Hindlimb muscle (tissue), 1 donor: ENCODE measurements around the gene TULP3. TPM values are rescaled to one million over a fixed set of nuclear protein-coding genes. Genes with fewer than 3 reads are reported as not detected.

ENCODE experiments used
- DNase-seq: peaks from one replicate; pipeline ENCODE4 v3.0.0-alpha.2; 2013
- polyA plus RNA-seq: library from polyadenylated mRNA; unstranded; fragments of 120-200 nt; gene quantifications from one replicate; pipeline ENCODE4 v1.2.1, GENCODE V29; 2013; ENCODE audit not compliant: insufficient read length

Gene TULP3
- polyA plus RNA-seq, 1 donor: 24.8 TPM

DNA sequence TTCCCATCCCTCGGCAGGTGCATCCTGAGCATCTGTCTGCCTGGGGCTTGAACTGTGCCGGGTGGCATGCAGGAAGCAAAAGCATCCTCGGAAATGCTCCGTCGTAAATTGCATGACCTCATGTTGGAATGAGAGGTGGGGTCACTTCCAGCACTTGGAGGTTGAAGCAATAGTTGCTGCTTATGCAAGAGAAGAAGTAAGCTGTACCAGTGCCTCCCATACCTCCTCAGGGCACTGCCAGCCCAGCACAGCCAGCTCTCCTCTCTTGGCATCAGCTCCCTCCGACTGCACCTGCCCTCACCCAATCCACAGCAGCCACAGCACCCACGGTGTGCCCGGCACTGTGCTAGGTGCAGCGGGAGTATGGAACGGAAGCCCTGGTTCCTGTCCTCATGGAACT lies 80.1 kb downstream of the TULP3 start:
- no peak for DNase-seq

DNA sequence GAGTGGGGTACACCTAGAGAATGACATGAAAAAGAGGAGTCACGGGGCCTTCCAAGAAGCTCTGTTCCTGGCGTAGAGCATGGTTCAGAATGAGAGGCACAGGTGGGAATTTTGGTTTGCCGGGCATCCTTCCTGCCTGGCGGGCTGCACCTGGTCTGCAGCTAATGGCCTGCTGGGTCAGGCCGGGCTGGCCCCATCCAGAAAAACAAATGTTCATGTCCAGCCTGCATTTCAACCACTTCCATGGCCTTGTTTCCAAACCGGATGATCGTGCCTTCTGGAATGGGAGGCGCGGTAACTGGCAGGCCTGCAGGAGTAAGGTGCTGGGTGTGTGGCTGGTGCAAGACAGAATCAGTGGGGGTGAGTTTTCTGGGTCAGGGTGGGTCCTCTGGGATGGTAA lies 82.9 kb downstream of the TULP3 start:
- no peak for DNase-seq

GRCh38 chr12:2974560-2974971 lies 83.9 kb downstream of the TULP3 start:
- DNase-seq: no peak

GRCh38 chr12:2976581-2976996 lies 85.9 kb downstream of the TULP3 start:
- DNase-seq: no peak

DNA sequence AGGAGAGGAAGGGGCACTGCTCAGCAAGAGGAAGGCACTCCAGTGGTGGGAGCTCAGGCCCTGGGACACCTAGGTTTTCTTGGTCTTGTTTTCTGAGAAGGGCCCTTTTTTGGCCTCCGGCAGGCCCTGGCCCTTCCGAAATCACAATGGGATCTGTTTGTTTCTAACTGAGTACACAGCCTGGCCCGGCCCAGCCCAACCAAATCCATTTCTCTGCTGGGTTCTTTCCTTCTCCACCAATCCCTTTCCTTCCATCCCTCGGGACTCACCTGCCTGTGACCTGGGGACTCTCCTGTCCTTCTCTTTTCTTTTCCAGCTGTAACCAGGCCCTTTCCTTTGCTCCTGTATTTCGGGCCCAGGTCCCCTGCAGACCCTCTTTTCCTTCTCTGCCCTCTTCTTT lies 87.1 kb downstream of the TULP3 start:
- DNase-seq: no peak

DNA sequence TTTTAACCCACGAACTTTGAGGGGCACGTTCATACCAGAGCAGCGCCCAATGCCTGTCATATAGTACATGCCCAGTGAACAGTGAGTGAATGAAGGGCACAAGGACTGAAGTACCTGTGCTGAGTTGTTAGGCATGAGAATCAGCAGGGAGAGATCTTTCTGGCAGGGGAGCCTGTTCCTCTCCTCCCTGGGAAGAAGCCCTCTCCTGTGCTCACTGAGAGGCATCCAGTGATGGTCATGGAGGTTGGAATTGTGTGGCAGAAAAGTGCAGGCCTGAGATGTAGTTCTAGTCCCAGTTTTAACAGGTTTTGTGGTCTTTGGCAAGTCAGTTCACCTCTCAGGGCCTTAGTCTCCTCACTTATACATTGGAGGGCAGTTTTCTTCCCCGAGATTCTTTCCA lies 89.1 kb downstream of the TULP3 start:
- no peak for DNase-seq

DNA sequence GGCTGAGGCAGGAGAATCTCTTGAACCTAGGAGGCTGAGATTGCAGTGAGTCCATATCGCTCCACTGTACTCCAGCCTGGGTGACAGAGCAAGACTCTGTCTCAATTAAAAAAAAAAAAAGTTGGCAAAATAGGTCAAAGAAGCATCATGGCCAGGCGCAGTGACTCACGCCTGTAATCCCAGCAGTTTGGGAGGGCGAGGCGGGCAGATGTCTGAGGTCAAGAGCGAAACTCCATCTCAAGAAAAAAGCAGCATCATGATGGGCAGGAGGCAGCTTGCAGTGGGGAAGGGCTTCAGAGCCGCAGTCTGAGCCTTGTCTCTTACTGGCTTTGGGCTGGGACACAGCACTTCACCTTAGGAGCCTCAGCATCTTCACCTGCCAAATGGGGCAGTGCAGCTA lies 89.9 kb downstream of the TULP3 start:
- DNase-seq: no peak

GRCh38 chr12:2982361-2982760 lies 91.7 kb downstream of the TULP3 start:
- DNase-seq: no peak

DNA sequence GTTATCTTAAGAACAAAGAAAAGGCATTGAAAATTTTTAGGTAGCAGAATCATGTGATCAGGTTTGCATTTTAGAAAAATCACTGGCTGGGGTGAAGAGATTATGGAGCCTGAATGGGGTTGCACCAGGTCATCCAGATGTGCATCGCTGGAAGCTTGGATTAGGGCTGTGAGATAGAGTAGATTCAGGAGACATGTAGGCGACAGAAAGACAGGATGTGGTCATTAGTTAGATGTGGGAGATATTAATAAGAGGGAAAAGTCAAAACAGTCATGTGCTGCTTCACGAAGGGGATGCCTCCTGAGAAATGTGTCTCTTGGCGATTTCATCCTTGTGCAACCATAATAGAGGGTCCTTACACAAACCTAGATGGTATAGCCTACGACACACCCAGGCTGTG lies 93.6 kb downstream of the TULP3 start:
- no peak for DNase-seq

- DNase-seq: no peak
Observed at GRCh38 chr12:2984698-2985097, 94.0 kb downstream of the TULP3 start.

DNA sequence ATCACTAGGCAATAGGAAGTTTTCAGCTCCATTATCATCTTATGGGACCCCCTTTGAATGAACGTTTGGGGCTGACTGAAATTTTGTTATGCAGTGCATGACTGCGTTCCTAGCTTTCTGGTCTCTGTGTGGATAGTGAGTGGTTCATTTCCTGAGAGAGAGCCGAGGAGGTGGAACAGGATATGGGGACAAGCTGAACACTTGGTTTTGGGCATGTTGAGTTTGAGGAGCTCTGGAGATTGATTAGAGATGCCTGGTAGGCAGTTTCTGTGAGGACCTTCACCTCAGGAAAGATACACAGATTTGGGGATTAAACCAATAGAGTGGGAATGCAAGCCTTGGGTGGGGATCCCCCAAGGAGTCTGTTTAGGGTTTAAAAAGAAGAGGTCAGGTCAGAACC lies 96.2 kb downstream of the TULP3 start:
- no peak for DNase-seq

DNA sequence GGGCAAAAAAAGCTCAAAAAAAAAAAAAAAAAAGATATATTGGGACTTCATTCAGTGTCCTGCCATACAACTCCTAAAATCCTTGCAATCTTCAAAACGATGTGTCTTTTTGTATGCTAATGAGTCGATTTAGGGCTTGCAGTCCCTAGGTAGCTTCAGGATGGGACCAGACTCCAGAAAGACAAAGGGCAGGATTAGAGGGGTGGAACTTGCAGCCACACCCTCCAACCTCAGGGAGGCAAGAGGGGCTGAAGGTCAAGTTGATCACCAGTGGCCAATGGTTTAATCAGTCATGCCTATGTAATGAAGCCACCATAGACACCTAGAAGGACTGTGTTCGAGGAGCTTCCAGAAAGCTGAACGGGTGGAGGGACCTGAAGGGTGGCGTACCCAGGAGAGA lies 97.8 kb downstream of the TULP3 start:
- DNase-seq: no peak

Other genes with a start within 250 kb of the TULP3 start
- gene FKBP4, start 95.9 kb upstream of the TULP3 start, polyA plus RNA-seq: 43.4 TPM
- 38.9 TPM for gene ITFG2, start 78.2 kb upstream of the TULP3 start, polyA plus RNA-seq
- gene NRIP2, start 55.9 kb upstream of the TULP3 start, polyA plus RNA-seq: 6.1 TPM
- gene TEX52, start 33.9 kb upstream of the TULP3 start, polyA plus RNA-seq: 0.79 TPM
- gene FOXM1, start 13.7 kb upstream of the TULP3 start, polyA plus RNA-seq: 16.9 TPM
- 22.9 TPM for gene RHNO1, start 13.7 kb upstream of the TULP3 start, polyA plus RNA-seq
- 134 TPM for gene TEAD4, start 68.5 kb downstream of the TULP3 start, polyA plus RNA-seq
- 98.9 TPM for gene TSPAN9, start 186.5 kb downstream of the TULP3 start, polyA plus RNA-seq